ENCODE measurements around the gene FNDC3B. TPM values are rescaled to one million over a fixed set of nuclear protein-coding genes. Genes with fewer than 3 reads are reported as not detected.

The FNDC3B gene
- total RNA-seq, 2 experiments from 2014 or later: 14.4 to 17.8 TPM

GRCh38 chr3:172288651-172289050 lies 249.3 kb downstream of the FNDC3B start:
- no peaks in the 10 kb centered on the region for H3K9me3 Mint-ChIP-seq
- DNase-seq: no peak
- ChIA-PET POLR2A (no interaction called here), CTCF (no interaction called here)
- peaks cover 4% of the 10 kb centered on the region for H3K4me1 Mint-ChIP-seq (ENCODE audit: low read depth)
- H3K4me3 Mint-ChIP-seq: no peak overlapping the region
- no peaks in the 10 kb centered on the region for H3K27me3 Mint-ChIP-seq
- peaks cover 12% of the 10 kb centered on the region for H3K36me3 Mint-ChIP-seq
- no peak overlapping the region for H3K27ac Mint-ChIP-seq
- intact Hi-C loops (cut with micrococcal nuclease): no loop called here

GRCh38 chr3:172289583-172289982 lies 250.2 kb downstream of the FNDC3B start:
- no peak overlapping the region for H3K4me3 Mint-ChIP-seq
- ChIA-PET CTCF (interaction anchor here (1.1 kb wide), 1 partner anchor 52 kb away, joined by 3 read pairs; no protein-coding TSS in a partner anchor), POLR2A (no interaction called here)
- intact Hi-C loops (cut with micrococcal nuclease): no loop called here
- peaks cover 16% of the 10 kb centered on the region for H3K36me3 Mint-ChIP-seq
- H3K27ac Mint-ChIP-seq: no peak overlapping the region
- DNase-seq: no peak
- no peaks in the 10 kb centered on the region for H3K27me3 Mint-ChIP-seq
- peaks cover 4% of the 10 kb centered on the region for H3K4me1 Mint-ChIP-seq (ENCODE audit: low read depth)
- H3K9me3 Mint-ChIP-seq: no peaks in the 10 kb centered on the region

GRCh38 chr3:172290457-172290856 lies 251.1 kb downstream of the FNDC3B start:
- no peak overlapping the region for H3K4me3 Mint-ChIP-seq
- H3K36me3 Mint-ChIP-seq: peaks cover 14% of the 10 kb centered on the region
- intact Hi-C loops (cut with micrococcal nuclease): no loop called here
- H3K27ac Mint-ChIP-seq: no peak overlapping the region
- peaks cover 4% of the 10 kb centered on the region for H3K4me1 Mint-ChIP-seq (ENCODE audit: low read depth)
- DNase-seq: no peak
- H3K27me3 Mint-ChIP-seq: no peaks in the 10 kb centered on the region
- ChIA-PET CTCF (no interaction called here), POLR2A (no interaction called here)
- H3K9me3 Mint-ChIP-seq: no peaks in the 10 kb centered on the region

- H3K36me3 Mint-ChIP-seq: peaks cover 19% of the 10 kb centered on the region
- H3K9me3 Mint-ChIP-seq: no peaks in the 10 kb centered on the region
- no peak overlapping the region for H3K27ac Mint-ChIP-seq
- H3K4me3 Mint-ChIP-seq: no peak overlapping the region
- H3K4me1 Mint-ChIP-seq (ENCODE audit: low read depth): peaks cover 4% of the 10 kb centered on the region
- ChIA-PET POLR2A (no interaction called here), CTCF (no interaction called here)
- no peak for DNase-seq
- intact Hi-C loops (cut with micrococcal nuclease): no loop called here
- no peaks in the 10 kb centered on the region for H3K27me3 Mint-ChIP-seq
Measured at GRCh38 chr3:172291650-172292049, 252.3 kb downstream of the FNDC3B start.

- no peak overlapping the region for H3K27ac Mint-ChIP-seq
- H3K4me3 Mint-ChIP-seq: no peak overlapping the region
- peaks cover 18% of the 10 kb centered on the region for H3K36me3 Mint-ChIP-seq
- H3K27me3 Mint-ChIP-seq: no peaks in the 10 kb centered on the region
- H3K4me1 Mint-ChIP-seq (ENCODE audit: low read depth): peaks cover 4% of the 10 kb centered on the region
- CTCF ChIA-PET: interaction anchor here (1.4 kb wide), 1 partner anchor 40 kb away, joined by 4 read pairs; no protein-coding TSS in a partner anchor
- intact Hi-C loops (cut with micrococcal nuclease): no loop called here
- no peak for DNase-seq
- H3K9me3 Mint-ChIP-seq: no peaks in the 10 kb centered on the region
- POLR2A ChIA-PET: no interaction called here
Measured at GRCh38 chr3:172292422-172292821, 253.0 kb downstream of the FNDC3B start.

- no peak for DNase-seq
- POLR2A ChIA-PET: no interaction called here
- intact Hi-C loops (cut with micrococcal nuclease): no loop called here
- no peaks in the 10 kb centered on the region for H3K27me3 Mint-ChIP-seq
- H3K36me3 Mint-ChIP-seq: peaks cover 16% of the 10 kb centered on the region
- H3K4me3 Mint-ChIP-seq: no peak overlapping the region
- H3K4me1 Mint-ChIP-seq (ENCODE audit: low read depth): peaks cover 2% of the 10 kb centered on the region
- CTCF ChIA-PET: interaction anchor here (1.4 kb wide), 1 partner anchor 40 kb away, joined by 4 read pairs; no protein-coding TSS in a partner anchor
- no peaks in the 10 kb centered on the region for H3K9me3 Mint-ChIP-seq
- no peak overlapping the region for H3K27ac Mint-ChIP-seq
Measured at GRCh38 chr3:172293093-172293492, 253.7 kb downstream of the FNDC3B start.

GRCh38 chr3:172294223-172294806 lies 254.9 kb downstream of the FNDC3B start:
- no peak overlapping the region for H3K27ac Mint-ChIP-seq
- intact Hi-C loops (cut with micrococcal nuclease): no loop called here
- DNase-seq: no peak
- H3K36me3 Mint-ChIP-seq: peaks cover 15% of the 10 kb centered on the region
- POLR2A ChIA-PET: no interaction called here
- no peaks in the 10 kb centered on the region for H3K4me1 Mint-ChIP-seq (ENCODE audit: low read depth)
- H3K4me3 Mint-ChIP-seq: no peak overlapping the region
- no peaks in the 10 kb centered on the region for H3K9me3 Mint-ChIP-seq
- CTCF ChIA-PET: interaction anchor here (0.6 kb wide), 1 partner anchor 1572 kb away, joined by 3 read pairs; no protein-coding TSS in a partner anchor
- no peaks in the 10 kb centered on the region for H3K27me3 Mint-ChIP-seq

- Mint-ChIP-seq H3K27me3 (no peaks in the 10 kb centered on the region), H3K36me3 (peaks cover 19% of the 10 kb centered on the region), H3K27ac (no peak overlapping the region), H3K9me3 (no peaks in the 10 kb centered on the region), H3K4me1 (ENCODE audit: low read depth) (no peaks in the 10 kb centered on the region), H3K4me3 (no peak overlapping the region)
- intact Hi-C loops (cut with micrococcal nuclease): no loop called here
- POLR2A ChIA-PET: no interaction called here
- CTCF ChIA-PET: no interaction called here
- DNase-seq: no peak
Measured at GRCh38 chr3:172296248-172296974, 257.0 kb downstream of the FNDC3B start.

GRCh38 chr3:172296975-172297332 lies 257.6 kb downstream of the FNDC3B start:
- ChIA-PET CTCF (no interaction called here), POLR2A (no interaction called here)
- H3K27me3 Mint-ChIP-seq: no peaks in the 10 kb centered on the region
- H3K9me3 Mint-ChIP-seq: no peaks in the 10 kb centered on the region
- no peak overlapping the region for H3K4me3 Mint-ChIP-seq
- DNase-seq: no peak
- intact Hi-C loops (cut with micrococcal nuclease): no loop called here
- H3K4me1 Mint-ChIP-seq (ENCODE audit: low read depth): no peaks in the 10 kb centered on the region
- no peak overlapping the region for H3K27ac Mint-ChIP-seq
- peaks cover 19% of the 10 kb centered on the region for H3K36me3 Mint-ChIP-seq

GRCh38 chr3:172298247-172298646 lies 258.9 kb downstream of the FNDC3B start:
- Mint-ChIP-seq H3K27me3 (no peaks in the 10 kb centered on the region), H3K4me3 (no peak overlapping the region), H3K9me3 (no peaks in the 10 kb centered on the region), H3K4me1 (ENCODE audit: low read depth) (no peaks in the 10 kb centered on the region), H3K36me3 (peaks cover 19% of the 10 kb centered on the region), H3K27ac (no peak overlapping the region)
- ChIA-PET CTCF (no interaction called here), POLR2A (no interaction called here)
- intact Hi-C loops (cut with micrococcal nuclease): no loop called here
- DNase-seq: no peak

GRCh38 chr3:172300187-172300586 lies 260.8 kb downstream of the FNDC3B start:
- Mint-ChIP-seq H3K4me1 (ENCODE audit: low read depth) (no peaks in the 10 kb centered on the region), H3K27me3 (no peaks in the 10 kb centered on the region), H3K4me3 (no peak overlapping the region), H3K27ac (no peak overlapping the region), H3K9me3 (no peaks in the 10 kb centered on the region), H3K36me3 (peaks cover 11% of the 10 kb centered on the region)
- ChIA-PET POLR2A (no interaction called here), CTCF (interaction anchor here (1.0 kb wide), 1 partner anchor 161 kb away, joined by 3 read pairs; no protein-coding TSS in a partner anchor)
- no peak for DNase-seq
- intact Hi-C loops (cut with micrococcal nuclease): no loop called here

GRCh38 chr3:172300862-172301261 lies 261.5 kb downstream of the FNDC3B start:
- intact Hi-C loops (cut with micrococcal nuclease): no loop called here
- CTCF ChIA-PET: interaction anchor here (0.7 to 1.0 kb wide), 2 partner anchors 31 to 161 kb away, joined by 3 read pairs; no protein-coding TSS in a partner anchor
- no peak for DNase-seq

GRCh38 chr3:172302203-172302602 lies 262.8 kb downstream of the FNDC3B start:
- no peaks in the 10 kb centered on the region for H3K9me3 Mint-ChIP-seq
- no peaks in the 10 kb centered on the region for H3K4me1 Mint-ChIP-seq (ENCODE audit: low read depth)
- peaks cover 7% of the 10 kb centered on the region for H3K36me3 Mint-ChIP-seq
- H3K27me3 Mint-ChIP-seq: no peaks in the 10 kb centered on the region
- H3K27ac Mint-ChIP-seq: no peak overlapping the region
- CTCF ChIA-PET: no interaction called here
- POLR2A ChIA-PET: no interaction called here
- intact Hi-C loops (cut with micrococcal nuclease): no loop called here
- no peak for DNase-seq
- no peak overlapping the region for H3K4me3 Mint-ChIP-seq

More at GRCh38 chr3:172300862-172301261, 261.5 kb downstream of the FNDC3B start:
- Mint-ChIP-seq H3K4me3 (no peak overlapping the region), H3K27me3 (no peaks in the 10 kb centered on the region), H3K36me3 (peaks cover 11% of the 10 kb centered on the region), H3K27ac (no peak overlapping the region), H3K9me3 (no peaks in the 10 kb centered on the region), H3K4me1 (ENCODE audit: low read depth) (no peaks in the 10 kb centered on the region)
- POLR2A ChIA-PET: no interaction called here

Data from activated CD4-positive, alpha-beta memory T cell treated with anti-CD3 and anti-CD28 coated beads for 36 hours (primary cell).